NCI-H748 (cell line): Measurements from ENCODE around the gene SPTB.
A peak's percentile ranks its signal among the peaks of the same experiment; 100 is the strongest.

ENCODE experiments used
- DNase-seq: peaks from one replicate; lab custom pipeline; 2025; ENCODE audit not compliant: unreplicated experiment; lab: John Stamatoyannopoulos, UW

The SPTB gene

GRCh38 chr14:64889352-64889751 is 9.6 kb upstream of the SPTB start:
- DNase-seq, result no peak

- no peak for DNase-seq
These were observed 5.9 kb upstream of the SPTB start for GRCh38 chr14:64885559-64885958.

GRCh38 chr14:64880221-64881121 is 764 bp upstream of the SPTB start:
- peak; percentile 86 for DNase-seq

GRCh38 chr14:64878837-64879634 is 671 bp downstream of the SPTB start:
- DNase-seq, result peak; percentile 85

GRCh38 chr14:64877846-64878245 is 1.9 kb downstream of the SPTB start:
- DNase-seq, result no peak

GRCh38 chr14:64875350-64875749 is 4.4 kb downstream of the SPTB start:
- DNase-seq, result no peak

- DNase-seq, result no peak
These were observed 6.0 kb downstream of the SPTB start for GRCh38 chr14:64873506-64874219.

- no peak for DNase-seq
These were observed 8.4 kb downstream of the SPTB start for GRCh38 chr14:64871344-64871743.

- no peak for DNase-seq
These were observed 9.5 kb downstream of the SPTB start for GRCh38 chr14:64870160-64870559.

GRCh38 chr14:64868841-64869240 is 10.9 kb downstream of the SPTB start:
- DNase-seq, result no peak

- no peak for DNase-seq
These were observed 11.3 kb downstream of the SPTB start for GRCh38 chr14:64868379-64868778.

GRCh38 chr14:64867182-64867581 is 12.5 kb downstream of the SPTB start:
- DNase-seq, result no peak

GRCh38 chr14:64865992-64866391 is 13.7 kb downstream of the SPTB start:
- no peak for DNase-seq

GRCh38 chr14:64865109-64865508 is 14.6 kb downstream of the SPTB start:
- DNase-seq, result no peak

GRCh38 chr14:64864258-64864657 is 15.4 kb downstream of the SPTB start:
- DNase-seq, result no peak

- no peak for DNase-seq
These were observed 17.8 kb downstream of the SPTB start for GRCh38 chr14:64861916-64862315.

- DNase-seq, result no peak
These were observed 19.7 kb downstream of the SPTB start for GRCh38 chr14:64860039-64860438.

GRCh38 chr14:64857979-64858744 is 21.5 kb downstream of the SPTB start:
- no peak for DNase-seq

- no peak for DNase-seq
These were observed 22.9 kb downstream of the SPTB start for GRCh38 chr14:64856529-64857445.
